HG02885 (cell line): ENCODE data around the gene ATF6B.
"Not testable (repeated sequence)": the region's sequence is repeated elsewhere in the genome, so short reads cannot be mapped to it uniquely, and the experiment has no call there.

ENCODE experiments used
- ATAC-seq: cut with Tn5 transposase; IDR thresholded peaks from one replicate; pipeline ENCODE4 v1.9.1; 2021; ENCODE audit warnings: mild to moderate bottlenecking; ENCODE audit not compliant: unreplicated experiment, poor library complexity

Gene ATF6B

DNA sequence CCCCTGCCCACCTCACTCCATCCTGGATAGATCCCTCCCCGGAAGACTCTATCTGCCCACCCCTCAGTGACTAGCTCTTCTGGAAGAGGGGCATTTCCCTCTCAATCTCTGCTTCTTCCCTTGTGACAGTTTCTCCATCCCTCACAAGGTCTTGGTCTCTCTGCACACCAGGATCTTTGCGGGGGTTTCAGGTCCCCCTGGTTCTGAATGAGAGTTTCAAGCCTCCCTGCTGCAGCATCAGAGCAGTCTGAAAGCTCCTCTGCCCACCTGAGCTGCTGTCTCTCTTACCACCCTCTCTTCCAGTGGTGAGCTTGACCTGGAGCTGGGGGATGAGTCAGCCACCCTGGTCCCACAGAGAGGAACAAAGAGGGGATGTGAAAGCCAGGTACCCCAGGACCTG lies 43.3 kb downstream of the ATF6B start:
- no peak for ATAC-seq

DNA sequence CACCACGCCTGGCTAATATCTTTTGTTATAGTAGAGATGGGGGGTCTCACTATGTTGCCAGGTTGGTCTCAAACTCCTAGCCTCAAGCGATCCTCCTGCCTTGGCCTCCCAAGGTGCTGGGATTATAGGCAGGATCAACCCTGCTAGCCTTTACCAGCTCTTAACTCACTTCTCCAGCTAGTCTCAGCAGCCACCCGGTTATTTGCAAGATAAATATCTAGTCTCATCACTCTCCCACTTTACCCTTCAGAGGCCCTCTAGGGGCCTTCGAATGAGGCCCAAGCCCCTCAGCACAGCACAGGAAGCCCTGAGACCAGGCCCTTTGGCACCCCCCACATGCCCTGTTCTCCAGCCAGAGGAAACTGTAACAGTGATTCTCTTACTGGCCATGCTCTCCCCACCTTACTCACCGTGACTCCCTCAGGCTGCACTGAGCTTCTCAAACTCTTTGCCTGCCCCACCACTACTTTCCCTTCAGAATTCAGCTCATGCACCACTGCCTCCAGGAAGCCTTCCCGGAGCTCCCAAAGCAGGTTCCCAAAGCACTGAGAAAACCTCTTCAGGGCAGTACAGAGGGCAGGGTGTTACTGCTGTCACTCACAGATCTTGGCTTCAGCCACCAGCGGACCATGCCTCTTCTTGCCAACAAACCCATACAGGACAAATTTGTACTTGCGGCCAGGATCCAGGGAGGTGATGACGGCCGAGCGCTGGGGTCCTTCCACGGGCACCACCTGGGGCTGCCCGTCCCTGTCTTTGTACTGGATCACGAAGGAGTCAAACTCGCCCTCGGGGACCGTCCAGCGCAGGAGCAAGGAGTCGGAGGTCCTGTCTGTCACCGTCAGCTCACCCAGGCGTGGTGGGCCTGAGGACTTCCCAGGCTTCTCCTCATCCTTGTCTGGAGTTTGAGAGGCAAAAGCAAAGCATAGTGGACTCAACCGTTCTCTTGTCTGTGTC lies 44.0 kb downstream of the ATF6B start:
- ATAC-seq = no peak

DNA sequence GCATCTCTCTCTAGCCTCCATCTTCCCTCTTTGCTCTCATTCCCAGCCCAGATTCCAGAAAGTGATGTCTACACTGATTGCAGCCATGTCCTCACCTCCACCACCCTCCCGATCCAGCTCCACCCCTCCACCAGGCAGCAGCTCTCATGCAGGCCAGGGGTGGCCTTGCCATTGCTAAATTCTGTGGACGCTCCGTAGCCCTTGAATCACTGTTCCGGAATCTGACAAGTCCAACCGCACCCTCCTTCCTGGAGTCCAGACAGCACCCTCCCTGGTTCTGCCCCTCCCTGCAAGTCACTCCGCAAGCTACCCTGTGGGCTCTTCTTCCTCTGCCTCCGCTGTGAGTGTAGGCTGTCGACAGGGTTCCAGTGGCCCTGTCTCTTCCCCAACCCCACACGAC lies 45.1 kb downstream of the ATF6B start:
- ATAC-seq = no peak

DNA sequence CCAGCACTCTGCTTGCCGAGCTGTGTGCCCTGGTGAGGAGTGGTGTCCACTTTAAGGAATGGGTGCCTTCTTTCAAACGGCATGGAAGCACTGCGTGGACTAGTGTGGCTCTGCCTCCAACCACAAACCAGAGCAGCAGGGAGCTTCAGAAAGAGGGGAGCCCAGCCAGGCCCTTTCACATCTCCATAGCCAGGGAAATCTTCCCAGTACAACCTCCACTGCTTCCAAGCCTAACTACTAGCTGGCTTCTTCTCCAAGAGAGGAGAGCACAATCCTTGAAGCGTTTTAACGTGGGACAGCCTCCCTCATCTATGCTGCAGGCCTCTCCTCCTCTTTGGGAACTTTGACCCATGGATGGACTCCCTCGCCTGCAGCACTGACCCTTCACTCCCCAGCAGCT lies 45.6 kb downstream of the ATF6B start:
- no peak for ATAC-seq

DNA sequence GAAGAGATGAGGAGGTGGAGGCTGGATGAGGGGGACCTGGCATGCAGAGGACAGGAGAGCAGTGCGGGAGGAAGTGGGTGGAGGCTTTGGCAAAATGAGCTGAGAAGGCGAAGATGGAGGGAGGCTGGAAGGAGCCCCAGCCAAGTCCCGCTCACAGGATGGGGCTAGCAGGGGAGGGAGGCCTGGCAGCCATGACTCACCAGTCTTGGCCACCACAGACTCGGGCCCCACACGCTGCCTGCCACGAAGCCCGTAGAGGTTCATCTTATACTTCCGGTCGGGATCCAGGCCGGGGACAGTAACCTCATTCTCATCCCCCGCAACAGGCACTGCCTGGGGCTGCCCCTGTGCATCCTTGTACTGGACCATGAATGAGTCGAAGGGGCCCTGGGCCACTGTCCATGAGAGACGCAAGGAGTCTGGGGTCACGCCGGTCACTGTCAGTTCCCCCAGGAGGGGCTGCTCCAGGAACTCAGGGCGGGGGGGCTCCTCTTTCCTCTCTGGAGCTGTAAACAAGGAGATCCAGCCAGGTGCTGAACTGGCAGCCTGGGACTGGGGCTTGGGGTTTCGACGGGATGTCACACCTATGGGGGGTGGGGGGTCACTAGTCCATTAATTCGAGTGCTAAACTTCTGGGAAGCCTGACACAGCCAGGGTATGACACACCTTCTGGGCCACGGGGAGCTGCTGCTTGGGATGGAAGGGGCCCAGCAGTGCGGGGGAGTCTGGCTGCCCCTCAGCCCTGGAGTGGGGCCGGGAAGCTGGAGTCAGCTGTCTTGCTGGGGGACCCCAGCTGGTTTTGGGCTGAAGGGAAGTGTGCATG lies 46.7 kb downstream of the ATF6B start:
- ATAC-seq = no peak

DNA sequence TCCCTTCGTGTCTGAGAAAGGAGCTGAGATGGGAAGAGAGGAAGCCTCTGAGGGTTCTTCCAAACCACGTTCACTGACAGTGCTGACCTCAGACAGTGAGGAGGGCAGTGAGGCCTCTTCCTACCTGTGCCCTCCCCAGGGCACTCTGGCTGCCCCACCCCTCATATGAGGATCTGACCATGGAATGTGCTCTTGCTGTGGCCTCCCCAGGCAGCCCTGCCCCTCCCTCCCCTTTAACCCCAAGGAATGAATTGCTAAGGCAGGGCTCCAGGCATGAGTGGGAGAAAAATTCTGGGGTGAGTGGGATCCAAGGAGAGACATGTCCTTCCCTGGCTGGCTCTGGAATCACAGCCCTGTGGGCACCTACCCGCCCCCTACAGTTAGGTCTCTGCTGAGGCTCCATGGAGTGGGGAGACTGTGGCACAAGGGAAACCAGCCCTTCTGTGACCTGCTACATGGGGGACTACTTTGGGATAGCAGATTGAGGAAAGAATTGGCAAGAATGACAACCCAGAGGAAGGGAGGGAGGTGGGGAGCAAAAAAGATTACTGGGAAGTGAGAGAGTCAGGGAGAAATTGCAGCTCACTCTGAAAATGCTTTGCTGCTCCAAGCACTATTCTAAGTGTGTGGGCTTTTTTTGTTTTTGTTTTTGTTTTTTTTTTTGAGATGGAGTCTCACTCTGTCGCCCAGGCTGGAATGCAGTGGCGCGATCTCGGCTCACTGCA lies 48.3 kb downstream of the ATF6B start:
- no peak for ATAC-seq

DNA sequence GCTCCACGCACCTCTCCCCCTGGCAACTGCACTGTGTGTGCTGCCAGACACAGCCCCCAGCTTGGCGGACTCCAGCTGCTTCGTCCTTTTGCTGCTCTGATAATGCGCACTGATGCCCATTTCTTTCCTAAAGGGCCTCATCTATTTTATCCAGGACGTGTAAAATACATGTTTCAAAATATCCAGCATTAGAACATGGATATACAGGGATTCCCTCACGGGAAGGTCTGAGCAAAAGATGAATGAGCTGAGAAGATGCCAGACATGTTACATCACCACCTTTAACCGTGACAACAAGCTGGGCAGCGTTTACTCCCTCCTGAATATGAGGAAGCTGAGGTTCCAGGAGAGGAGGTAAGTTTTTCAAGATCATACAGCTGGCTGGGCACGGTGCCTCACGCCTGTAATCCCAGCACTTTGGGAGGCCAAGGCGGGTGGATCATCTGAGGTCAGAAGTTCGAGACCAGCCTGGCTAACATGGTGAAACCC lies 51.7 kb downstream of the ATF6B start:
- no peak for ATAC-seq

DNA sequence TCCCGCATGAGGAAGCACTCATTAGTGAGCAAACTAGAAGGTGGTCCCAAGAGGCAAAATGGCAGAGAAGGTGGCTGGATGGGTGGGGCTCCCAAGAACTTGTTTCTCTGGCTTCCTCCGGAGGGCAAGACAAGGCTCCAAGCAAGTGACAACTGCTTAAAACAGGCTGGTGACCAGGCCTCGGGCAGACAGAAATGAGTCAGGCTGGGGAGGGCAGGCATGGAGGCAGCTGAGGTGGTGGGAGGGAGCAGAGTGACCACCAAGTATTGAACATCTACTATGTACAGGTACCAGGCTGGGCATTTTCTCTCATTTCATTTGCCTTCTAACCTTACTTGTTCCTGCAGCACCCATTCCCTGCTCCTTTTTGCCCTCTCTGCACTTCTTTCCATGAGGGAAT lies 52.3 kb downstream of the ATF6B start:
- no peak for ATAC-seq

DNA sequence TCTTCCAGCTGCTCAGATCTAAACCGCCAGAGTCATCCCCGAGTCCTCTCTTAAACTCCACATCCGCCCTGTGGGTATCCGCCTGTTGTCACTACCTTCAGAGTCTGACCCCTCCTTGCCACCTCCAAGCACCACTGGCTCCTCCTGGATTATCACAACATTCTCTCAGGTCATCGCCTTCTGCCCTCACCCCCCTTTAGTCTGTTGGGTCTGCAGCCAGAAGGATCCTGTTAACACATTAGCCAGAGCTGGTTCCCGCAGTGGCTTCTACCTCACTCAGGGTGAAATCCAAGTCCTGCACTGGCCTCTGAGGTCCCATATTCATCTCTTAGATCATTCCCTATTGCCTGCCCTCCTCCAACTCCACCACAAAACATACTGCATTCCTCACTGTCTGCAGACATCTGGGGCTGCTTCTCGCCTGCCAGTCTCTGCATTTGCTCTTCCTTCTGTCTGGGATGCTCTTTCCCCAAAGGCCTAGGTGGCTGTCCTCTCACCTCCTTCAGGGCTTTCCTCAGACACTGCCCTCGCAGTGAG lies 53.0 kb downstream of the ATF6B start:
- ATAC-seq = no peak

DNA sequence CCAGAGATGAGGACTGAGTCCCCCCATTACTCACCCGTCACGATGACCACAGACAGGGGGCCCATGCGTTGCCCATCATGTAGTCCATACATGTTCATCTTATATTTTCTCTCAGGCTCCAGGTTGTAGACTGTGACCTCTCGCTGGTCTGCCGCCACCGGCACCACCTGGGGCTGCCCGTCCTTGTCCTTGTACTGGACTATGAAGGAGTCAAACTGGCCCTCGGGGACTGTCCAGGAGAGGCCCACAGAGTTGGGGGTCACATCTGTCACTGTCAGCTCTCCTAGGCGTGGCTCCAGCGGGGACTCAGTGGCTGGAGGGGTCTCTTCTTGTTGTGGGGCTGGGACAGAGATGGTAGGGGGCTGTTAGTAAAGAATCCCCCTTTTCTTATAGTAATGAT lies 54.4 kb downstream of the ATF6B start:
- no peak for ATAC-seq

DNA sequence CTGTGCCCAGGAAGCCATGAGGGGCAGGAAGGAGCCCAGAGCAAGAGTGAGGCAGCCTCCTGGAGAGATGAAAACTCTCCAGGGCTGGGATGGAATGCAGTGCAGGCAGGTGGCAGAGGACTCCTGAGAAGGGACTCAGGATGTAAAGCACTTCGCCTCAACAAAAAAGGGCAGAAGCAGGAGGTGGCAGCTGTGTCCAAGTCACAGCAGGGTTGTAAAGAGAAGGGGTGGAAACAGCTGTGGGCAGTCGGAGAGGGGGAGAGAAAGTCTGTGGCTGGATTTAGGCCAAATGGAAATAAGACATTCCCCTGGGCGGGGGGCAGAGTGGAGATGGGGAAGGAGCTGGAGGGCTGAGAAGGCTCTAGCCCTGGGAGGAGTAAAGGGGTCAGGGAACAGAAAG lies 54.9 kb downstream of the ATF6B start:
- ATAC-seq = no peak

DNA sequence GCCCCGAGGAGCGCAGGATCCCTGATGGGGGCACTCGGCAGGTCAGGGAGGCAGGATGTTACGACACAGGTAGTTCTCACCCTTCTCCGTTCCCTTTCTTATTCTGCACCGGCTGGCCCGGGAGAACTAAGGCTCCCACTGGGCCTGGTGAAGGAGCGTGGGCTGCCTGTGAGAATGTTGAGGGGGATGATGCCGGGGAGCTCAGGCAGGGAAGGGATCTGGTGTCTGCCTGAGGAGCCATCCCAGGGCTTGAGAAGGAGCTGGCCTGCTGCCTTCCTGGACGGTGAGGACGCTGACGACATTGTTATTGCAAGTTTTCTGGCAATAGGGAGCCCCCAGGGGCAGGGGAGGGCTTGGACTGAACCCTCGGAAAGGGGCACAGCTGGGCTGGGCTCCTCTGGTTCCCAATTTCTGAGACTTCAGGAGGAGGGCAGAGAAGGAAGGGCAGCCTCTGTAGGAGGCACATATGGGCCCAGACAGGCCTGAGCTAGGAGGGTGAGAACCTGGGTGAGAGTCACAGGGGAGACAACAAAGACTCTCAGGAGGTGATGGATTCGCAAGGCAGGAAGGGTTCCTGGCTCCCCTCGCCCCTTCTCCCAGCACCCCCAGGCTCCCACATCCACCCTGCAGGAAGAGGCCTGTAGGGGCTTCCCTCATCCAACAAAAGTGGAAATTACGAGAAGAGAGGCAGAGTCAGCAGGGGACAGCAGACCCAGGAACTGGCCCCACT lies 57.1 kb downstream of the ATF6B start:
- no peak for ATAC-seq

DNA sequence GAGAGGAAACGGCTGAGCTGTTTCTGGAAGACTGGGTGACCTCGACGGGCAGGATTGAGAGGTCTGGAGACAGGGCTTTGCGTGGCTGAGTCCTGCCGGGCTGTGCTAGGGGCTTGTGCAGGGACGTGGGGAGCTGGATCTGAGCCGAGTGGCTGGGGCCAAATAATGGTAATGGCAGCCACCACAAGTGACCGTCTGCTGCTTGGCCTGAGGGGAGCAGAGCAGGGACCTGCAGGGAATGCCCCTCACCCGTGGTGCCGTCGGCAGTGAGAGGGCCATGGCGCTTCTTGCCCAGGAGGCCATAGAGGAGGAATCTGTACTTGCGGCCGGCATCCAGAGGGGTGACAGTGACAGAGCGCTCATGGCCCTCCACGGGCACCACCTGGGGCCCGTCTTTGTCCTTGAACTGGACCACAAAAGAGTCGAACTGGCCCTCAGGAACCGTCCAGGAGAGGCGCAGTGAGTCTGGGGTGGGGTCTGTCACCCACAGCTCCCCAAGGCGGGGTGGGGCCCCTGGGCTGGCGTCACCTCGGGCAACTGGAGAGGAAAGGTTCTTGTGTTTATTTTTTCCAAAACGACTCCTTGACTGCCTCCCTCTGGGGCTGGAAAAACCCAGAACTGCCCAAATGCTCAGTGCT lies 58.0 kb downstream of the ATF6B start:
- no peak for ATAC-seq

DNA sequence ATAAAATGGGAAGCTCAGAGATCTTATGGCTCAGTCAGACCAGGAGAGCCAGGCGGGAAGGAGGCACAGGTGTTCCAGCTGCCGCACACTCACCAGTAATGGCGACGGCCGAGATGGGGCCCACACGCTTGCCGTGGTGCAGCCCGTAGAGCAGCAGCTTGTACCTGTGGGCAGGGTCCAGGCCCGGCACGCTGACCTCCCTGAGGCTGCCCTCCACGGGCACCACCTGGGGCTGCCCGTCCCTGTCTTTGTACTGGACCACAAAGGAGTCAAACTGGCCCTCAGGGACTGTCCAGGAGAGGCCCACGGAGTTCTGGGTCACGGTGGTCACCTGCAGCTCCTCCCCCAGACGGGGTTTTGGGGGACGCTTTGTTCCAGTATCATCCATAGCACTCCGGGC lies 58.6 kb downstream of the ATF6B start:
- ATAC-seq = no peak

DNA sequence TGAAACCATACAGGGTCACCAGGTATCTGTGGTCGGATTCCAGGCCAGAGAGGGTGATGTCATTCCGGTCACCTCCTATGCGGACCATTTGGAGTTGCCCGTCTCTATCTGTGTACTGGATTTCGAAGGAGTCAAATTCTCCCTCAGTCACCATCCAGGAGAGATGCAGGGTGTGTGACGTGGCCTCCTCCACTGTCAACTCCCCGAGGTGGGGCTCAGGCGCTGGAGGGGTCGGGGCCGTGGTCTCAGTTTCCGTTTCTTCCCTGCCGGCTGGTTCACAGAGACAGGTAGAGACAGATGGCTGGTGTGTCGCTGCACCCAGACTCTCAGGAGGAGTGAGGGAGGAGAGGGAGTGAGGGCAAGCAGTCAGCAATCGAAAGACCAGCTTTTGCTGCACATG lies 59.2 kb downstream of the ATF6B start:
- no peak for ATAC-seq

DNA sequence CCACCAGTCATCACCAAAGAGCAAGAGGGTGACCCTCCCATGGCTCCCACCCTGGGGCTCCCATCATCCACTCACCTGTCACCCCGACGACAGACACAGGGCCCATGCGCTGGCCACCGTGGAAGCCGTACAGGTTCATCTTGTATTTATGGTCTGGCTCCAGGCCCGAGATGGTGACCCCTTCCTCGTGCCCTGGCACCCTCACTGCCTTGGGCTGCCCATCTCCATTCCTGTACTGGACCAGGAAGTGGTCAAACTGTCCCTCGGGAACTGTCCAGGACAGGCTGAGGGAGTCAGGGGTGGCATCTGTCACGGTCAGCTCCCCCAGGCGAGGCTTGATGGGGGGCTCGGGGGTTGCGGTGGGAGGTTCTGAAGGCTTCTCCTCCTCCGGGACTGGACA lies 59.7 kb downstream of the ATF6B start:
- ATAC-seq = not testable (repeated sequence)

DNA sequence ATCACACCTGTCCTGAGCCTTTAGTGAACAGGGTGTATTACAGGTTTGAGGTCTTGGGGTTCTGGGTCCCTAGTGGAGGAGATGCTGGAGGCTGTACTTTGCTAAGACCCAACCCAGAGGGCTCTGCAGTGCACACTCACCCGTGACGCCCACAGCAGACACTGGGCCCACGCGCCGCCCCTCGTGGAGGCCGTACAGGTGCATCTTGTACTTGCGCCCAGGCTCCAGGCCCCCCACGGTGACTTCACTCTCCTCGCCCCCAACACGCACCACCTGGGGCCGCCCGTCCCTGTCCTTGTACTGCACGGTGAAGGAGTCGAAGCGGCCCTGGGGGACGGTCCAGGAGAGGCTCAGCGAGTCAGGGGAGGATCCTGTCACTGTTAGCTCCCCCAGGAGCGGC lies 60.5 kb downstream of the ATF6B start:
- not testable (repeated sequence) for ATAC-seq
